ENCODE results near the gene RMI2.
"Not testable (repeated sequence)": the region's sequence is repeated elsewhere in the genome, so short reads cannot be mapped to it uniquely, and the experiment has no call there.

RMI2 gene

GRCh38 chr16:11345040-11345862 is at the start of gene RMI2:
Gene RMI2, plus strand, starts transcription at chr16:11345459. Its CDS starts 13 bp downstream, at chr16:11345472.
- DNase-seq (ENCODE audit: low spot score): peak; percentile 97

GRCh38 chr16:11295672-11296071 is 49.6 kb upstream of the RMI2 start:
- no peak for DNase-seq (ENCODE audit: low spot score)

GRCh38 chr16:11296351-11296705 is 48.9 kb upstream of the RMI2 start:
- DNase-seq (ENCODE audit: low spot score): no peak

- no peak for DNase-seq (ENCODE audit: low spot score)
Observed at GRCh38 chr16:11296706-11297491, 48.4 kb upstream of the RMI2 start.

- no peak for DNase-seq (ENCODE audit: low spot score)
Observed at GRCh38 chr16:11297492-11298142, 47.6 kb upstream of the RMI2 start.

- DNase-seq (ENCODE audit: low spot score): no peak
Observed at GRCh38 chr16:11298143-11298900, 46.9 kb upstream of the RMI2 start.

GRCh38 chr16:11298950-11299547 is 46.2 kb upstream of the RMI2 start:
- DNase-seq (ENCODE audit: low spot score): not testable (repeated sequence)

- no peak for DNase-seq (ENCODE audit: low spot score)
Observed at GRCh38 chr16:11299865-11300559, 45.2 kb upstream of the RMI2 start.

GRCh38 chr16:11300560-11300892 is 44.7 kb upstream of the RMI2 start:
- no peak for DNase-seq (ENCODE audit: low spot score)

GRCh38 chr16:11301645-11302501 is 43.4 kb upstream of the RMI2 start:
- no peak for DNase-seq (ENCODE audit: low spot score)

GRCh38 chr16:11302977-11303376 is 42.3 kb upstream of the RMI2 start:
- DNase-seq (ENCODE audit: low spot score): no peak

- no peak for DNase-seq (ENCODE audit: low spot score)
Observed at GRCh38 chr16:11303405-11304138, 41.7 kb upstream of the RMI2 start.

- no peak for DNase-seq (ENCODE audit: low spot score)
Observed at GRCh38 chr16:11306381-11306780, 38.9 kb upstream of the RMI2 start.

- no peak for DNase-seq (ENCODE audit: low spot score)
Observed at GRCh38 chr16:11306997-11307638, 38.1 kb upstream of the RMI2 start.

- no peak for DNase-seq (ENCODE audit: low spot score)
Observed at GRCh38 chr16:11307639-11308492, 37.4 kb upstream of the RMI2 start.

- no peak for DNase-seq (ENCODE audit: low spot score)
Observed at GRCh38 chr16:11308493-11309283, 36.6 kb upstream of the RMI2 start.
